GM12864 (cell line): Measurements from ENCODE around the gene HERPUD2.
"Not testable (repeated sequence)": the region's sequence is repeated elsewhere in the genome, so short reads cannot be mapped to it uniquely, and the experiment has no call there.

Experiments used
- DNase-seq: peaks from one replicate; pipeline ENCODE4 v3.0.0-alpha.2; 2011; ENCODE audit warnings: low read depth
- H3K4me3 ChIP-seq: 2 replicates; pipeline ENCODE4 v1.5.1; 2011; ENCODE audit warnings: mild to moderate bottlenecking, low read depth, low read length, control low read depth
- TF ChIP-seq, protein P1 (sequence below): IDR thresholded peaks from 2 replicates; pipeline ENCODE4 v1.5.1; 2011; ENCODE audit warnings: low read depth, mild to moderate bottlenecking, moderate library complexity, low read length, control low read depth, inconsistent platforms; ENCODE audit errors: missing control alignments

Gene HERPUD2

DNA sequence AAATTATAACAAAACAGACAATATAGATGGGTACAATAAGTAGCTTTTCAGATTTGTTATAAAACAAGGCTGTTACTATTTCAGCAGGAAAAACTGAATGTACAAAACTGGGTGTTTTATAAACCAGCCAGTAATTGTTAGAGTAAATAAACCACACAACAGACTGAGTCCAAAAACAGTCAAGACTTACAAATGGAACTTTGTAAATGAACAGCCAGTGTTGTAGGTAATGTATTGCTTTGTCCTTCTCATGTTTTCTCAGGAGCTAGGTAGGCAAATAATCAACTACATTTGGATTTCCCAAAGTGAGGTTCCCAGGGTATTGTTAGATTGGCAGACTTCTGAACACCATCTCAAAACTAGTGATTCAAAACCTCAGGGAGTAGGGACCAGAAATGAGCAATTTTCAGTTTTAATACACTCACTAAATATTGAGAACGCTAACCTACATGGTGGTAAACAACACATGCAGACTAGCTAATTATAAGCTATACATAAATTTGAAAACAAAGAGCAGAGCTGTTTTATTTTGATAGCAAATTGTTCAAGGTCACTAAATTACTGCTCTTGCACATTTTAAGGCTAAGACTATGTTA lies 36.2 kb downstream of the HERPUD2 start:
- H3K4me3 ChIP-seq, result no peak overlapping the region
- TF ChIP-seq, protein P1, sequence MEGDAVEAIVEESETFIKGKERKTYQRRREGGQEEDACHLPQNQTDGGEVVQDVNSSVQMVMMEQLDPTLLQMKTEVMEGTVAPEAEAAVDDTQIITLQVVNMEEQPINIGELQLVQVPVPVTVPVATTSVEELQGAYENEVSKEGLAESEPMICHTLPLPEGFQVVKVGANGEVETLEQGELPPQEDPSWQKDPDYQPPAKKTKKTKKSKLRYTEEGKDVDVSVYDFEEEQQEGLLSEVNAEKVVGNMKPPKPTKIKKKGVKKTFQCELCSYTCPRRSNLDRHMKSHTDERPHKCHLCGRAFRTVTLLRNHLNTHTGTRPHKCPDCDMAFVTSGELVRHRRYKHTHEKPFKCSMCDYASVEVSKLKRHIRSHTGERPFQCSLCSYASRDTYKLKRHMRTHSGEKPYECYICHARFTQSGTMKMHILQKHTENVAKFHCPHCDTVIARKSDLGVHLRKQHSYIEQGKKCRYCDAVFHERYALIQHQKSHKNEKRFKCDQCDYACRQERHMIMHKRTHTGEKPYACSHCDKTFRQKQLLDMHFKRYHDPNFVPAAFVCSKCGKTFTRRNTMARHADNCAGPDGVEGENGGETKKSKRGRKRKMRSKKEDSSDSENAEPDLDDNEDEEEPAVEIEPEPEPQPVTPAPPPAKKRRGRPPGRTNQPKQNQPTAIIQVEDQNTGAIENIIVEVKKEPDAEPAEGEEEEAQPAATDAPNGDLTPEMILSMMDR, result no peak
- no peak for DNase-seq

DNA sequence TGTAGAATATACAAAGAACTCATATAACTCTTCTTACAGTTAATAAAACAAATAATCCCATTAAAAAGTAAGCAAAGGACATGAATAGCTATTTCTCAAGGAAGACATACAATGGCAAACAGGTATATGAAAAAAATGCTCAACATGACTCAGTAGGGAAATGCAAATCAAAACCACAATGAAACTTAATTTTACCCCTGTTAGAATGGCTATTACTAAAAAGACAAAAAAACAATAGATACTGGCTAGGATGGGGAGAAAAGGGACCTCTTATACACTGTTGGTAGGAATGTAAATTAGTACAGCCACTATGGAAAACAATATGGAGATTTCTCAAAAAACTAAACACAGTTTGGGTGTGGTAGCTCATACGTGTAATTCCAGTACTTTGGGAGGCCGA lies 37.8 kb downstream of the HERPUD2 start:
- TF ChIP-seq, protein P1, result no peak
- no peak overlapping the region for H3K4me3 ChIP-seq
- no peak for DNase-seq

DNA sequence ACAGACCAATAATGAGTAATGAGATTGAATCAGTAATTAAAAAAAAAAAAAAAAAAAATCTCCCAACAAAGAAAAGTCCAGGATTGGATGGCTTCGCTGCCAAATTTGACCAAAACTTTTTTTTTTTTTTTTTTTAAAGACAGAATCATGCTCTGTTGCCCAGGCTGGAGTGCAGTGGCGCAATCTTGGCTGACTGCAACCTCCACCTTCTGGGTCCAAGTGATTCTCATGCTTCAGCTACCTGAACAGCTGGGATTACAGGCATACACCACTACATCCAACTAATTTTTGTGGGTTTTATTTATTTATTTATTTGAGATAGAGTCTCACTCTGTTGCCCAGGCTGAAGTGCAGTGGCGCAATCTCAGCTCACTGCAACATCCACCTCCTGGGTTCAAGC lies 40.4 kb downstream of the HERPUD2 start:
- DNase-seq, result not testable (repeated sequence)

DNA sequence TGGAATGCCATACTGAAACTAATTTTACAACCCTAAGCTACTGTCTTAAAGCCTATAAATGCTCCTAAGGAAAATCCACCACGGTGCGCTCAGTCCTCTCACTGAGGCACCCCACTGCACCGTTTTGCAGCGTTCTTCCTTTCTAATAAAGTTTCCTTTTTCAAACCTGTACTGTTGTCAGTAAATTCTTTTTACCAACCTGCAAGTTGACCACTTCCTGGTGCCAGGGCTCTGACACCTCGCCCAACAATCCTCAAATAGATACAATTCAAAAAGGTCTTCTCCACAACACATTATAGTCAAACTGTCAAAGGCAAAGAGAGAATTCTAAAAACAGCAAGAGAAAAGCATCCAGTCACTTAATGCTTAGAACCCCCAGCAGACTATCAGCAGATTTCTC lies 42.8 kb downstream of the HERPUD2 start:
- TF ChIP-seq, protein P1, result no peak
- H3K4me3 ChIP-seq, result no peak overlapping the region
- DNase-seq, result no peak

More for the DNA sequence above, 40.4 kb downstream of the HERPUD2 start:
- not testable (repeated sequence) for H3K4me3 ChIP-seq

DNA sequence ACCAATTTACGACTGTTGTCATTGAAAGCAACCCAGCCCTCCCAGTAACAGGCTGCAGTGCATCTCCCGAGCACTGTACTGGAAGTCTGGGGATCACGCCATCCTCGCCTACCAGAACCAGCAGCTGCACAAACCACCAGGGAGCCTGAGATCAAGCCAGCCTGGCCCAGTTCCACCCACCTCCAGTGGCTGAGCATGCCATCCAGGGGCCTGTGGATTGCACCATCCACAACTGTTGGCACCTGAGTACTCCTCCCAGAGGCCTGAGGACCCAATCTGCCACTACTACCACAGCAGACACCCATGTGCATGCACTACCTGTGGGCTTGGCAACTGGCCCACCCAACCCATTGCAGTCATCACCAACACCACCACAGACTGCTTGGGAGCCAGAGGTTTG lies 44.2 kb downstream of the HERPUD2 start:
- TF ChIP-seq, protein P1, result no peak
- H3K4me3 ChIP-seq, result no peak overlapping the region
- no peak for DNase-seq

DNA sequence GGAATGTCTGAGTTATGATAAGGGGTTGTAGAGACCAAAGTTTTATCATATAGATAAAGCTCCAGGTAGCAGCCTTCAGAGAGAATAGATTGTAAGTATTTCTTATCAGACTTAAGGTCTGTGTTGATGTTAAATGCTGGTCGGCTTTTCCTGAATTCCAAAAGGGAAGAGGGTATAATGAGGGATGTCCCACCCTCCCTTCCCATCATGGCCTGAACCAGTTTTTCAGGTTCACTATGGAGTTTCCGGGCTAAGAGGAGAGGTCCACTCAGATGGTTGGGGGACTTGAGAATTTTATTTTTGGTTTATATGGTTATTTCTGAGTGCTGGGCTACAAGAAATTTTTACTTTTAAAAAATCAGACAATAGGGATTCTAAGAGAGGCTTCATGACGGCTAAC lies 45.2 kb downstream of the HERPUD2 start:
- TF ChIP-seq, protein P1, result no peak
- no peak overlapping the region for H3K4me3 ChIP-seq
- no peak for DNase-seq

DNA sequence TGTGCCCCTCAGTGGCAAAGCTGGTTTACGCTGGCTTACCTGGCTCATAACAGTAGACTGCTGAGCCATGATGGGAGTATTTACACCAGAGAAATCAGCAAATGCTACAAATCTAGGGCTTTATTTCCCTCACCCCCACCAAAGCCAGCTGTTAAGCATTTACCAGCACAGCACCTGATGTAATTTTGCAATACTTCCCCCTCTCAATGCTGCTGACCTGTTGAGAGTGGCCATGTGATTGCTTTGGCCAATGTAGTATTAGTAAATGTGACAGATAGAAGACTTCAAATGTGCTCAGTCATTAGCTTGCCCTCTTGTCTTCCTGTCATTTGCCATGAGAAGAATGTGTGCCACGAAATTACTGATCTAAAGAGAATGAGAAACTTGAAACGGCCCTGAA lies 46.6 kb downstream of the HERPUD2 start:
- DNase-seq, result no peak
- TF ChIP-seq, protein P1, result no peak
- H3K4me3 ChIP-seq, result no peak overlapping the region
